PC-3 (cell line): ENCODE results near the gene POP4.

Source experiments
- CTCF ChIP-seq: fragments of 300-600 bp; sonication (generic); conservative IDR thresholded peaks from 2 replicates; pipeline ENCODE4 v1.5.1; 2017; ENCODE audit warnings: antibody characterized with exemption, low read depth, mild to moderate bottlenecking, low read length
- EZH2 ChIP-seq: fragments of 300-600 bp; sonication (generic); IDR thresholded peaks from one replicate; pipeline ENCODE4 v1.6.1; 2017; ENCODE audit warnings: antibody characterized with exemption, mild to moderate bottlenecking, low read length; ENCODE audit not compliant: unreplicated experiment
- EZH2phosphoT487 ChIP-seq: fragments of 300-600 bp; sonication (generic); IDR thresholded peaks from 2 replicates; pipeline ENCODE4 v1.6.1; 2018; ENCODE audit warnings: mild to moderate bottlenecking, antibody characterized with exemption, low read length, borderline replicate concordance

GRCh38 chr19:29620931-29621351 is 14.9 kb downstream of the POP4 start:
- TF ChIP-seq CTCF: no peak
- TF ChIP-seq EZH2: no peak
- no peak for TF ChIP-seq EZH2phosphoT487
